ENCODE results near the gene ITPA.

GRCh38 chr20:3204124-3204794, 5.0 kb upstream of the ITPA start, which contains the start of gene DDRGK1:
- TF ChIP-seq, protein P1, sequence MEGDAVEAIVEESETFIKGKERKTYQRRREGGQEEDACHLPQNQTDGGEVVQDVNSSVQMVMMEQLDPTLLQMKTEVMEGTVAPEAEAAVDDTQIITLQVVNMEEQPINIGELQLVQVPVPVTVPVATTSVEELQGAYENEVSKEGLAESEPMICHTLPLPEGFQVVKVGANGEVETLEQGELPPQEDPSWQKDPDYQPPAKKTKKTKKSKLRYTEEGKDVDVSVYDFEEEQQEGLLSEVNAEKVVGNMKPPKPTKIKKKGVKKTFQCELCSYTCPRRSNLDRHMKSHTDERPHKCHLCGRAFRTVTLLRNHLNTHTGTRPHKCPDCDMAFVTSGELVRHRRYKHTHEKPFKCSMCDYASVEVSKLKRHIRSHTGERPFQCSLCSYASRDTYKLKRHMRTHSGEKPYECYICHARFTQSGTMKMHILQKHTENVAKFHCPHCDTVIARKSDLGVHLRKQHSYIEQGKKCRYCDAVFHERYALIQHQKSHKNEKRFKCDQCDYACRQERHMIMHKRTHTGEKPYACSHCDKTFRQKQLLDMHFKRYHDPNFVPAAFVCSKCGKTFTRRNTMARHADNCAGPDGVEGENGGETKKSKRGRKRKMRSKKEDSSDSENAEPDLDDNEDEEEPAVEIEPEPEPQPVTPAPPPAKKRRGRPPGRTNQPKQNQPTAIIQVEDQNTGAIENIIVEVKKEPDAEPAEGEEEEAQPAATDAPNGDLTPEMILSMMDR (IDR thresholded peaks at IDR 0.05 in 2 of 3, conservative IDR thresholded peaks at IDR 0.05 in 1 of 3; ENCODE audit: borderline replicate concordance in 1 of 3, insufficient read depth in 1 of 3, low read depth in 2 of 3, low read length in 2 of 3): no peak
- TF ChIP-seq, protein P2, sequence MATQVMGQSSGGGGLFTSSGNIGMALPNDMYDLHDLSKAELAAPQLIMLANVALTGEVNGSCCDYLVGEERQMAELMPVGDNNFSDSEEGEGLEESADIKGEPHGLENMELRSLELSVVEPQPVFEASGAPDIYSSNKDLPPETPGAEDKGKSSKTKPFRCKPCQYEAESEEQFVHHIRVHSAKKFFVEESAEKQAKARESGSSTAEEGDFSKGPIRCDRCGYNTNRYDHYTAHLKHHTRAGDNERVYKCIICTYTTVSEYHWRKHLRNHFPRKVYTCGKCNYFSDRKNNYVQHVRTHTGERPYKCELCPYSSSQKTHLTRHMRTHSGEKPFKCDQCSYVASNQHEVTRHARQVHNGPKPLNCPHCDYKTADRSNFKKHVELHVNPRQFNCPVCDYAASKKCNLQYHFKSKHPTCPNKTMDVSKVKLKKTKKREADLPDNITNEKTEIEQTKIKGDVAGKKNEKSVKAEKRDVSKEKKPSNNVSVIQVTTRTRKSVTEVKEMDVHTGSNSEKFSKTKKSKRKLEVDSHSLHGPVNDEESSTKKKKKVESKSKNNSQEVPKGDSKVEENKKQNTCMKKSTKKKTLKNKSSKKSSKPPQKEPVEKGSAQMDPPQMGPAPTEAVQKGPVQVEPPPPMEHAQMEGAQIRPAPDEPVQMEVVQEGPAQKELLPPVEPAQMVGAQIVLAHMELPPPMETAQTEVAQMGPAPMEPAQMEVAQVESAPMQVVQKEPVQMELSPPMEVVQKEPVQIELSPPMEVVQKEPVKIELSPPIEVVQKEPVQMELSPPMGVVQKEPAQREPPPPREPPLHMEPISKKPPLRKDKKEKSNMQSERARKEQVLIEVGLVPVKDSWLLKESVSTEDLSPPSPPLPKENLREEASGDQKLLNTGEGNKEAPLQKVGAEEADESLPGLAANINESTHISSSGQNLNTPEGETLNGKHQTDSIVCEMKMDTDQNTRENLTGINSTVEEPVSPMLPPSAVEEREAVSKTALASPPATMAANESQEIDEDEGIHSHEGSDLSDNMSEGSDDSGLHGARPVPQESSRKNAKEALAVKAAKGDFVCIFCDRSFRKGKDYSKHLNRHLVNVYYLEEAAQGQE (IDR thresholded peaks at IDR 0.05; ENCODE audit: low read depth): no peak
- peak; percentile 32; the same call in 1 of the 2 replicates for TF ChIP-seq MAX (IDR thresholded peaks at IDR 0.05)
- no peak for TF ChIP-seq EZH2 (IDR thresholded peaks at IDR 0.05)
- no peak for TF ChIP-seq EZH2phosphoT487 (IDR thresholded peaks at IDR 0.05; ENCODE audit: borderline replicate concordance)
- TF ChIP-seq POLR2AphosphoS5 (IDR thresholded peaks at IDR 0.05; ENCODE audit: low read depth, low read length): peak; percentile 90
- no peak; the same call in 1 of the 2 replicates for TF ChIP-seq ELF1 (IDR thresholded peaks at IDR 0.05; ENCODE audit: borderline replicate concordance, low read depth)
- peak; percentile 61 for TF ChIP-seq SIN3A (IDR thresholded peaks at IDR 0.05; ENCODE audit: low read depth)
- TF ChIP-seq POLR2A (IDR thresholded peaks at IDR 0.05; ENCODE audit: borderline replicate concordance, extremely low read depth, insufficient read depth, insufficient read length): peak; percentile 72
- no peak for TF ChIP-seq FOSL1 (IDR thresholded peaks at IDR 0.05; ENCODE audit: low read depth)
- TF ChIP-seq, protein P3, sequence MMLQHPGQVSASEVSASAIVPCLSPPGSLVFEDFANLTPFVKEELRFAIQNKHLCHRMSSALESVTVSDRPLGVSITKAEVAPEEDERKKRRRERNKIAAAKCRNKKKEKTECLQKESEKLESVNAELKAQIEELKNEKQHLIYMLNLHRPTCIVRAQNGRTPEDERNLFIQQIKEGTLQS (IDR thresholded peaks at IDR 0.05): no peak
- no peak for TF ChIP-seq JUND (IDR thresholded peaks at IDR 0.05)
- no peak for TF ChIP-seq CBX3 (IDR thresholded peaks at IDR 0.05; ENCODE audit: low read depth)
- TF ChIP-seq ZBTB33 (IDR thresholded peaks at IDR 0.05; ENCODE audit: extremely low read depth, insufficient replicate concordance, low read length): no peak

Measured in HCT116 (cell line).